Measurements from ENCODE around the gene PREP.
"Not testable (repeated sequence)": the region's sequence is repeated elsewhere in the genome, so short reads cannot be mapped to it uniquely, and the experiment has no call there.

The PREP gene

GRCh38 chr6:105256619-105257018 is 146.3 kb downstream of the PREP start:
- DNase-seq (no peak), ATAC-seq (replicated peaks) (no peak)
- H3K4me1 Mint-ChIP-seq (ENCODE audit: low read depth in 2 of 2): no peaks in the 10 kb centered on the region
- H3K27me3 Mint-ChIP-seq: peaks cover 15 to 29% of the 10 kb centered on the region in 2 donors
- H3K27ac Mint-ChIP-seq: no peak overlapping the region
- H3K4me3 Mint-ChIP-seq: no peak overlapping the region
- no peaks in the 10 kb centered on the region for H3K9me3 Mint-ChIP-seq
- no peaks in the 10 kb centered on the region for H3K36me3 Mint-ChIP-seq (ENCODE audit: insufficient read depth)

GRCh38 chr6:105253787-105254186 is 149.1 kb downstream of the PREP start:
- Mint-ChIP-seq H3K4me1 (ENCODE audit: low read depth in 2 of 2) (no peaks in the 10 kb centered on the region), H3K4me3 (no peak overlapping the region), H3K27ac (no peak overlapping the region), H3K36me3 (ENCODE audit: insufficient read depth) (no peaks in the 10 kb centered on the region), H3K9me3 (no peaks in the 10 kb centered on the region), H3K27me3 (peaks cover 0 to 16% of the 10 kb centered on the region in 2 donors)
- ATAC-seq (replicated peaks): no peak
- DNase-seq: no peak

DNA sequence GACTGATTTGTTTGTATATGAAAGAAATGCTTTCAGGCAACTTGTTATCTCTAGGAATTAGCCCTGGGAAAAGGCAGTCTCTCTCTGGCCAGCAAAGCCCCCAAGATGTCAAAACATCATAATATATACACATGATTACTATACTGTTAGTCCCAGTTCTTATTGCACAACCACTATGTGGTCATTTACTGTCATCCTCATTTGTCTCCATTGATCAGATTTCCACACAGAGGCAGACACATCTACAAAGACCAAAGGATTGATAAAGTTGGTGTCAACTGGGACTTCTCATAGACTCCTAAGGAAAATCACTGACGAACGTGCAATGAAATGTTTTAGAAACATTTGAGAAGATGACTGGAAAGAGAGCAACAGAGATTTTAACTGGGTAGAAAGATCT is 151.2 kb downstream of the PREP start:
- no peak for ATAC-seq (replicated peaks)
- no peak overlapping the region for H3K27ac Mint-ChIP-seq
- no peaks in the 10 kb centered on the region for H3K36me3 Mint-ChIP-seq (ENCODE audit: insufficient read depth)

DNA sequence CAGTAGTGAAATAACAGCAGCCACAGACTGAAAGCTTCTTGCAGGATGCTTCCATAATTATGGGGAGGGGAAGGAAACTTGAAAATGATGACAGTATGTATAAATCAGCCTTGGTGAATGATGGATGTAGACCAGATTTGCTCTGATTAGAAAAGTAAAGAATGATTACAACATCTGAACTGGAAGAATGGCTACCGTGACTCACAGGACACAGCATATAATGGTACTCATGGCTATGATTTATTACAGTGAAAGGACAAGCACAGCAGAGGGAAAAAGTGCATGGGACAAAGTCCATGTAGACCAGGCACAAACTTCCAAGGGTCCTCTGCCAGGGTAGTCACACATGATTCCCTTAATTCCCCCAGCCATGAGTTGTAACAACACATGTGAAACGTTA is 152.3 kb downstream of the PREP start:
- Mint-ChIP-seq H3K9me3 (no peaks in the 10 kb centered on the region), H3K4me1 (ENCODE audit: low read depth in 2 of 2) (no peaks in the 10 kb centered on the region), H3K4me3 (no peak overlapping the region), H3K27ac (no peak overlapping the region), H3K27me3 (peaks cover 16 to 20% of the 10 kb centered on the region in 2 donors), H3K36me3 (ENCODE audit: insufficient read depth) (no peaks in the 10 kb centered on the region)
- ATAC-seq (replicated peaks): no peak
- no peak for DNase-seq

More for the DNA sequence above, 151.2 kb downstream of the PREP start:
- no peak overlapping the region for H3K4me3 Mint-ChIP-seq
- no peaks in the 10 kb centered on the region for H3K9me3 Mint-ChIP-seq
- DNase-seq: no peak
- H3K27me3 Mint-ChIP-seq: peaks cover 8 to 16% of the 10 kb centered on the region in 2 donors
- no peaks in the 10 kb centered on the region for H3K4me1 Mint-ChIP-seq (ENCODE audit: low read depth in 2 of 2)

- Mint-ChIP-seq H3K4me1 (ENCODE audit: low read depth in 2 of 2) (no peaks in the 10 kb centered on the region), H3K9me3 (no peaks in the 10 kb centered on the region), H3K27me3 (peaks cover 56 to 84% of the 10 kb centered on the region in 2 donors), H3K27ac (no peak overlapping the region), H3K4me3 (no peak overlapping the region), H3K36me3 (ENCODE audit: insufficient read depth) (no peaks in the 10 kb centered on the region)
- ATAC-seq (replicated peaks) (no peak), DNase-seq (no peak)
Observed at GRCh38 chr6:105243487-105243886, 159.4 kb downstream of the PREP start.

- DNase-seq: no peak
- Mint-ChIP-seq H3K27ac (no peak overlapping the region), H3K27me3 (peaks cover 69 to 95% of the 10 kb centered on the region in 2 donors), H3K36me3 (ENCODE audit: insufficient read depth) (no peaks in the 10 kb centered on the region), H3K4me3 (no peak overlapping the region), H3K4me1 (ENCODE audit: low read depth in 2 of 2) (peaks cover 0 to 2% of the 10 kb centered on the region in 2 donors), H3K9me3 (peaks cover 7 to 9% of the 10 kb centered on the region in 2 donors)
- ATAC-seq (replicated peaks): no peak
Observed at GRCh38 chr6:105235155-105235554, 167.7 kb downstream of the PREP start.

DNA sequence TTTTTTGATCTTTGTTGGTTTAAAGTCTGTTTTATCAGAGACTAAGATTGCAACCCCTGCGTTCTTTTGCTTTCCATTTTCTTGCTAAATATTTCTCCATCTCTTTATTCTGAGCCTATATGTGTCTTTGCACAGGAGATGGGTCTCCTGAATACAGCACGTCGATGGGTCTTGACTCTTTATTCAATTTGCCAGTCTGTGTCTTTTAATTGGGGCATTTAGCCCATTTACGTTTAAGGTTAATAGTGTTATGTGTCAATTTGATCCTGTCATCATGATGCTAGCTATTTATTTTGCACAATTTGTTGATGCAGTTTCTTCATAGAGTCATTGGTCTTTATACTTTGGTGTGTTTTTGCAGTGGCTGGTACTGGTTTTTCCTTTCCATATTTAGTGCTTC is 171.1 kb downstream of the PREP start:
- not testable (repeated sequence) for ATAC-seq (replicated peaks); H3K4me1 Mint-ChIP-seq (ENCODE audit: low read depth in 2 of 2)

More for the DNA sequence above, 171.1 kb downstream of the PREP start:
- H3K27me3 Mint-ChIP-seq: peaks cover 47 to 85% of the 10 kb centered on the region in 2 donors
- not testable (repeated sequence) for H3K4me3 Mint-ChIP-seq; DNase-seq; H3K27ac Mint-ChIP-seq; H3K36me3 Mint-ChIP-seq (ENCODE audit: insufficient read depth); H3K9me3 Mint-ChIP-seq

All from effector memory CD8-positive, alpha-beta T cell (primary cell).